Limb (tissue), 2 donors: ENCODE measurements around the gene INF2.

Experiments
- DNase-seq, 2 donors: peaks; one replicate each; pipeline ENCODE4 v3.0.0-alpha.2; 2016; ENCODE audit errors: extremely low spot score in 2 of 2

Gene INF2

DNA sequence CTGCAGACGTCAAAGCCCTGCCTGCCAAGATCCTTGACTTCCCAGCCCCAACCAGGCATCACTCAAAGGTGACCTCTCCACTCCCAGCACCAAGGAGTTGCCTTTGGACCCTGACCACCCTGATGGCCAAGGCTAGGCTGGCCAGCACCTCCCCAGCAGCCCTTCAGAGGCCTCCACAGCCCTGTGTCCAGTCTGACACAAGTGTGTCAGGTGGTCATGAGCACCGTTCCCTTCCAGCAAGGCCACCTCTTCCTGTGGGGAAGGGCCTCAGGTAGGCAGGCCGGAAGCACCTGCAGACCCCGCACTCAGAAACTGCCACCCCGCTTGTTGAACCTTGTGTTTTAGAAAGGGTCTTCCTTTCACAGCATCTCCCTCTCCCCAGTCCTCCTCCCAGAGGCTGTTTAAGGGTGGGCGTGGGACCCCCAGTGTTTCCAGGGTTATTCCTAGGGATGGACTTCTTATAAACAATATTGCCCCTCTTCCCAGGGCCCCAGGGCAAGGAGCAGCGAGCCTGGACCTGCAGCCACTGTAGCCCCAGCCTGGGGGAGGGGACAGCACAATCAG lies 13.2 kb upstream of the INF2 start:
- no peak for DNase-seq

GRCh38 chr14:104676694-104677511 lies 12.5 kb upstream of the INF2 start:
- DNase-seq: peak in 1 of 2 donors; percentile 61

DNA sequence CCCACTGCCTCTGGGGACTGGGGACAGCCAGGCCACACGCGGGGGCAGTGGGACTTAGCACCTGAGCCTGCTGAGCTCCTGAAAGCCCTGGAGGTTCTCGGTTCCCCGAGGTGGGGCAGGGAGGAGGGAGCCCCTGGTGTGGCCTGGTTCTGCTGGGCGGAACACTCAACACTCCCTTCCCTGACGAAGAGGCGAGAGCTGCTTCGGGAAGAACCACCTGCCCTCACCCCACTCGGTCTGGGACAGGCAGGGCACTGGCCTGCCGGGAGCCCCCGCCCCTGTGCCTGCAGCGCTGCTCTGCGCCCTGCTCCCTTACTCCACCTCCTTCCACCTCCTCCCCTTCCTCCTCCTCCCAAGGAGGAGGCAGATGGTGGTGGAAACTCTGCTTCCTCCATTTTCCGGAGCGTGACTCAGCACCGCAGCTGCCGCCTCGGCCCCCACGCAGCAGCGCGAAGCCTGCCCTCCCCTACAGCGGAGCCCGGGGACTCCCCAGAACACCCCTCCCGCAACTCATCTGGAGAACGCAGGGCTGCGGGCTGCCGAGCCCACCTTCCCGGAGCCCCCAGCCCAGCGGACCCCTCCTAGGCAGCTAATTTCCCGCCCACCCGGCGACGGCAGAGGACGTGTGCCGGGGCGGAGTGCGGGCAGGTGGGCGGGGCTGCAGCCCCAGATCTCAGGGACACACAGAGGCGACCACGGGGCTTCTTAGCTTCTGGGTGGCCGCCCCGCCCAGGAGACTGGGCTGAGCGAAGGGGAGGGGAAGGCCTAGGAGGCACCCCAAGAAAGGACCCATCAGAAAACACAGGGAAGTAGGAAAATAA lies 11.7 kb upstream of the INF2 start:
- DNase-seq: peak; percentile 84 to 89

DNA sequence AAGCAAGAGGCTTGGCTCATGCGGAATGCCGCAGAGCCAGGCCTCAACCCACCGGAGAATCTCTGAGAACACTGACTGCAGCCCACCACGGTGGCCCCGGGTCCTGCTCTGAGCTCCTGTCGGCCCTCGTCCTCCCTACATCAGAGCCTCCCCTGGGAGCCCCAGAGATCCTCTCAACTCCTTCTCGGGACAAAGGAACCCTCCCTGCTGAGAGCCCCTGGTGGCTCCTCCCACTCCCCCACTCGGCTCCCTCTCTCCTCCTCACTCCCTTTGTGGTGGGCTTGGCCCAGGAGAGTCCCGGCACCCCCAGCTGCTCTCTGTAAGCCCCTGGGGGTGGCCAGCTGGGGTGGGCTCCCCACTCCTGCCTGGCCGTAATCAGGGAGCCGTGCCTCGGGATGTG lies 11.1 kb upstream of the INF2 start:
- DNase-seq: peak in 1 of 2 donors; percentile 75

GRCh38 chr14:104678901-104679705 lies 10.3 kb upstream of the INF2 start:
- no peak for DNase-seq

DNA sequence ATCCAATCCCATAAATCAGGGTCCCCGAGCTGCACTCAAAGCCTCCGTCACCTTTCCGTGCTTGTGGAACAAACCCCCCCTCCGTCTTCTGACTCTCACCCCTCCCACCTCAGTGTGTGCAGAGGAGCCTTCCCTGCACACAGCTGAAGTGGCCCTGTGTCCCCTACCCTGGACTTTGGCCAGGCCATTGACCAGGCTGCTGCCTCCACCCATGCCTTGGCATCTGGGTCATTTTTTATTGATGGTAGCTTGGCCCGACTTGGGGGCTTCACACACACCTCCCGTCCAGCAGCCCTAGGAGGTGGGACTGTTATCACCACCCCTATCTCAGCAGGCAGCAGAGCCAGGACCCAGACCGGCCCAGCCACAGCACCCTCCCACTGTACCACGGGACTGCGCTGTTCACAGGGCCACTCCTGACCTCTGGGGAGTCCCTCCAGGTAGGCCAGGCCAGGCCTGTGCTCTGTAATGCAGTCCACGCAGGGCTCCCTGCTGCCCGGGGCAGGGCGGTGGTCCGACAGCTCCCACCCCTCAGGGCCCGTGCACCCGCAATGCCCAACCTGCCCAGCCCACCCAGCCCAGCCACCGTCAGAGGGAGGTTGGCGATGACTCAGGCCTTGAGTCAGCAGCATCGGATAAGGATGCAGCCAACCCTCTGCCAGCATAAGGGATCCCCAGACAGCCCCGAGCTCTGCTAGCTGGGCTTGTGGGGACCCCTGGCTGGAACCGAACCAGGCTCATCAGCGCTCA lies 9.2 kb upstream of the INF2 start:
- DNase-seq: no peak

- DNase-seq: no peak
Measured at GRCh38 chr14:104680806-104681688, 8.4 kb upstream of the INF2 start.

GRCh38 chr14:104681689-104682074 lies 7.7 kb upstream of the INF2 start:
- DNase-seq: peak; percentile 80 to 81

- DNase-seq: no peak
Measured at GRCh38 chr14:104682107-104682593, 7.3 kb upstream of the INF2 start.

DNA sequence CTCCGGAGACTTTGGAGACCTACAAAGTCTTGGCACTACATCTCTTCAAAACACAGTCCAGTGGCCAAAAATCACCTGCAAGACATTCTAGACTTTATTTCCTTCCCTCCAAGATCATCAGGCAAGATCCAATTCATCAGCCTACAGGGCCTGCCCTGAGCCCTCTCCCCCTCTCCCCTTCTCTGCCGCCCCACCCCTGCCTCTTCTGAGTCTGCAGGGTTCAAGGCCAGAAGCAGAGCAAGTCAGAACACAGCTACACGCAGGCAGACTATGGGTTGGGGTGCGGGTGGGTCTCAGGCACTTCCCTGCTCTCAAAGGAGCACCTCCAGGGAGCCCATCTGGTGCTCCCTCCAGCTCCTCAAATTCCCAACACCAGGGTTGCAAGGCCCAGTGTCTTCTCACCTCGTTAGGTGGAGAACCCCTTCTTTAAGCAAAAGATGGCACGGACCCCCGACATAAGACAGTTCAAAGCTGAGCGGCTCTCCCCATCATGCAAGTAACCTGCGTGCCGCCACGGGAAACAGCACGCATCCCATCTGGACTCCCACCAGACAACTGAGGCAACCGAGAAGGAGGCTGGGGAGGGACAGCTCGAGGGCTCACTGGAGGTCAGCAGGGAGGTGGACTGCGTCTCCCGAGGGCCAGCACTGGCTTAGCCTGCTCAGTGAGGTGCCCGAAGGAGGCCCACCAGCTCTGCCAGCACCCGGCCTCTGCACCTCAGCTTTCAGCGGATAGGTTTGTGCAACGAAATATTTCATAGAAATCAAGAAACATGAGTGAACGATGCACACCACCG lies 5.6 kb upstream of the INF2 start:
- no peak for DNase-seq

- no peak for DNase-seq
Measured at GRCh38 chr14:104684449-104684821, 5.0 kb upstream of the INF2 start.

- DNase-seq: no peak
Measured at GRCh38 chr14:104685216-104685997, 4.0 kb upstream of the INF2 start.

DNA sequence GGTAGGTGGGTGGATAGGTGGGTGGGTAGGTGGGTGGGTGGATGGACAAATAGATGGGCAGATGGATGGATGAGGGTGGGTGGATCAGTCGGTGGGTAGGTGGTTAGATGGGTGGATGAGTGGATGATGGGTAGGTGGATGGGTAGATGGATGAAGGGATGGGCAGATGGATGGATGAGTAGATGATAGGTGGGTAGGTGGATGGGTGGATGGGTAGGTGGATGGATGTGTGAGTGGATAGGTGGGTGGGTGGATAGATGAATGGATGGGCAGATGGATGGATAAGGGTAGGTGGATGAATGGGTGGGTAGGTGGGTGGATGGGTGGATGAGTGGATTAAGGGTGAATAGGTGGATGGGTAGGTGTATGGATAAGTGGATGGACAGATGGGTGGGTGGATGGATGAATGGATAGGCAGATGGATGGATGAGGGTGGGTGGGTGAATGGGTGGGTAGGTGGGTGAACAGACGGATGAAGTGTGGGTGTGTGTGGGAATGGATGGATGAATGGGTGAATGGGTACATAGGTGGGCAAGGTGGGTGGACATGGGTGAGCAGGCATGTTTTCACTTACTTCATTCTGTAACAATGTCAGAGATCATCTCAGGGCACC lies 3.3 kb upstream of the INF2 start:
- no peak for DNase-seq

DNA sequence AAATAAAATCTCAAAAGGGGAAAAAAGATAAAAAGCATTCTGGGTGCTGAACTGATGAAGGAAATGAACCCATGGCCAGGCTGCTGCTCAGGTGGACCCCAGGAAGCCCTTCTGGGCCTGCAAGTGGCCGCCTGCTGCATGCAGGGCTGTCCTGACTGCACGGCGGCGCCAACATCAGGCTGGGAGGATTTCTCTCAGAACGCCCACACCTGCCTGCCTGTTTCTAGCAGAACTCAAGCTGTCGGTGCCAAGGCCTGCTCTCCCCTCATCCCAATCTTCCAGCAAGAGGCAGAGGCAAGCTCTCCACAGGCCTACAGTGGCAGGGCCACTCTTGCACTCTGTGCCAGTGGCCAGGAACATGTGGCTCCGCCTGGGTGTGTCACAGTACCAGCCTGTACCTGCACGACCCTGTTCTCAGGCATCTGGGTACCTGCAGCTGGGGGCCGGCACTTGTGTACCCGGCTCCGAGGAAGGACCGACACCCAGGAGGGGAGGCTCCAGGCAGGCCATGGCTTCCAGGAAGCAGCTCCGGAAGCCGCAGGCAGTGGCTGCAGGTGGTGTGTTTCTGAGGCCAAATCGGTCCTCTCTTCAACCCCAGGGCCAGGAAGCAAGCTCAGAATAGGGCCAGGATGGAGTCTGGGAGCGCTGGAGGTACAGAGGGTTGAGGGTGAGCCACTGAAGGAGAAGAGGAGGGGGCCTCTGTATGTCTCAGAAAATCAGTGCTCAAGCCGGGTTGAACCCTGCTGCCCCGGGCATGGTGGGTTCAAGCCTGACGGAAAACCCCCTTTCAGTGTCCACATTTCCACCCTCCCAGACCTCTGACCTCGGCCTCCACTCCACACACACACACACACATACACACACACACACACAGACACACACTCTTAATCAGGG lies 2.5 kb upstream of the INF2 start:
- no peak for DNase-seq

GRCh38 chr14:104687601-104688504 lies 1.6 kb upstream of the INF2 start:
- no peak for DNase-seq
